Endothelial cell of umbilical vein (primary cell): ENCODE results near the gene MLNR. TPM values are rescaled to one million over a fixed set of nuclear protein-coding genes. Genes with fewer than 3 reads are reported as not detected.

ENCODE experiments used
- BruUV-seq: library from RNA; stranded (reverse); fragments of 400-500 nt; replicated peaks from 2 replicates; lab custom pipeline; 2021; lab: Mats Ljungman, UMichigan
- CTCF ChIA-PET: fragments of 300-600, 350-600 bp; sonication (Branson Sonifier 250); formaldehyde crosslinking; loops from one replicate; lab custom pipeline; 2021; ENCODE audit warnings: antibody characterized with exemption, inconsistent platforms; lab: Charles Lee
- POLR2A ChIA-PET: fragments of 300-600, 350-600 bp; sonication (Branson Sonifier 250); formaldehyde crosslinking; loops from one replicate; lab custom pipeline; 2021; ENCODE audit warnings: antibody characterized with exemption, inconsistent platforms; lab: Charles Lee
- DNase-seq: peaks from one replicate; pipeline ENCODE4 v3.0.0-alpha.2; 2011; ENCODE audit warnings: low read depth, low spot score
- FAIRE-seq: peaks from 2 replicates; lab custom pipeline; 2011; peaks lifted over from hg19 to GRCh38; lab: Jason Lieb, UNC
- H2AFZ ChIP-seq: 2 replicates; pipeline ENCODE4 v1.6.0; 2012; ENCODE audit warnings: low read depth, low read length, control low read depth, inconsistent platforms
- H3K27ac ChIP-seq: 2 replicates; pipeline ENCODE4 v1.5.1; 2011; ENCODE audit warnings: low read depth, mild to moderate bottlenecking, control low read depth, low read length, moderate library complexity; ENCODE audit not compliant: insufficient read depth
- H3K27me3 ChIP-seq, 2 experiments: 2 replicates each; pipeline versions ENCODE4 v1.6.0 to v1.6.1; 2011; ENCODE audit warnings: low read length in 2 of 2, mixed read lengths in 1 of 2; ENCODE audit not compliant: control insufficient read depth in 2 of 2, insufficient read depth in 2 of 2
- H3K36me3 ChIP-seq, 2 experiments: 2 replicates in 1 of 2; 3 replicates in 1 of 2; pipeline ENCODE4 v1.5.1; 2011; ENCODE audit warnings: low read length in 2 of 2, mild to moderate bottlenecking in 1 of 2, moderate library complexity in 1 of 2; ENCODE audit not compliant: control insufficient read depth in 2 of 2, insufficient read depth in 2 of 2; ENCODE audit errors: extremely low read depth in 1 of 2
- H3K4me1 ChIP-seq: 3 replicates; pipeline ENCODE4 v1.5.1; 2011; ENCODE audit warnings: mild to moderate bottlenecking, low read length; ENCODE audit not compliant: control insufficient read depth, insufficient read depth; ENCODE audit errors: extremely low read depth
- H3K4me2 ChIP-seq: 2 replicates; pipeline ENCODE4 v1.6.1; 2011; ENCODE audit warnings: low read length, control low read depth, mixed read lengths; ENCODE audit not compliant: insufficient read depth
- H3K4me3 ChIP-seq, 3 experiments: fragments of 200-600 bp in 1 of 3; sonication (generic), shearing (Covaris generic) in 1 of 3; replicated peaks in 1 of 3; 2 replicates each; pipeline ENCODE4 v1.5.1; 2011 to 2016; ENCODE audit warnings: control low read depth in 3 of 3, low read length in 3 of 3, mild to moderate bottlenecking in 2 of 3, inconsistent platforms in 1 of 3, low read depth in 1 of 3, moderate library complexity in 1 of 3; ENCODE audit not compliant: insufficient read depth in 1 of 3
- H3K79me2 ChIP-seq: 2 replicates; pipeline ENCODE4 v1.6.0; 2012; ENCODE audit warnings: low read length, inconsistent platforms; ENCODE audit not compliant: control insufficient read depth, insufficient read depth
- H3K9ac ChIP-seq: replicated peaks from 2 replicates; pipeline ENCODE3; 2011; ENCODE audit warnings: low read length, control low read depth; ENCODE audit not compliant: insufficient read depth; ENCODE audit errors: extremely low read depth
- H3K9me1 ChIP-seq: replicated peaks from 3 replicates; pipeline ENCODE4 v1.6.0; 2011; ENCODE audit warnings: mild to moderate bottlenecking, low read length; ENCODE audit not compliant: control insufficient read depth, insufficient read depth; ENCODE audit errors: extremely low read depth
- H3K9me3 ChIP-seq: replicated peaks from 2 replicates; pipeline ENCODE4 v1.5.1; 2012; ENCODE audit warnings: low read length, inconsistent platforms; ENCODE audit not compliant: control insufficient read depth, insufficient read depth
- H4K20me1 ChIP-seq: replicated peaks from 2 replicates; pipeline ENCODE3; 2011; ENCODE audit warnings: mild to moderate bottlenecking, low read length; ENCODE audit not compliant: control insufficient read depth, insufficient read depth; ENCODE audit errors: extremely low read depth
- EZH2 ChIP-seq: IDR thresholded peaks from 2 replicates; pipeline ENCODE4 v1.6.1; 2012; ENCODE audit warnings: borderline replicate concordance, low read depth, mild to moderate bottlenecking, moderate library complexity, low read length, inconsistent platforms; ENCODE audit not compliant: severe bottlenecking
- FOS ChIP-seq: IDR thresholded peaks from 2 replicates; pipeline ENCODE4 v1.6.1; 2011; ENCODE audit warnings: mild to moderate bottlenecking, low read length, moderate library complexity, borderline replicate concordance; ENCODE audit not compliant: insufficient read depth
- GATA2 ChIP-seq: IDR thresholded peaks from 2 replicates; pipeline ENCODE4 v1.7.0; 2011; ENCODE audit warnings: low read depth, mild to moderate bottlenecking, moderate library complexity, mixed read lengths, low read length; ENCODE audit not compliant: insufficient read length, insufficient read depth
- JUN ChIP-seq: IDR thresholded peaks from 2 replicates; pipeline ENCODE4 v1.6.1; 2011; ENCODE audit warnings: borderline replicate concordance, low read depth; ENCODE audit not compliant: insufficient read length, insufficient read depth
- MYC ChIP-seq: IDR thresholded peaks from one replicate; pipeline ENCODE4 v1.6.1; 2011; ENCODE audit warnings: mild to moderate bottlenecking, low read depth, low read length
- POLR2A ChIP-seq: IDR thresholded peaks from 2 replicates; pipeline ENCODE4 v1.6.1; 2012; ENCODE audit warnings: low read depth, mild to moderate bottlenecking, control low read depth, low read length
- POLR2AphosphoS5 ChIP-seq: IDR thresholded peaks from 2 replicates; pipeline ENCODE4 v1.6.1; 2012; ENCODE audit warnings: low read depth, mild to moderate bottlenecking, control low read depth, low read length, moderate library complexity; ENCODE audit not compliant: insufficient read depth
- dilution Hi-C: fragments of 300-500 bp; cut with MboI; formaldehyde crosslinking; loops from one replicate; pipeline ENCODE4 v1.15.0; 2019; ENCODE audit warnings: low sequenced_read_pairs; ENCODE audit not compliant: extremely low pct_ligation_motif_present
- intact Hi-C: fragments of 100-400 bp; cut with micrococcal nuclease; formaldehyde crosslinking; loops from one replicate; pipeline ENCODE4 v1.10.0; 2022
- polyA plus RNA-seq, 4 experiments: library from polyadenylated mRNA; depleted of rRNA in 3 of 4; stranded (reverse) in 3 of 4; unstranded in 1 of 4; fragments of >200 nt; gene quantifications; 2 replicates each; pipeline versions ENCODE4 v1.2.1 to v1.2.3, GENCODE V29; 2011 to 2012; ENCODE audit warnings: missing spikeins in 1 of 4
- total RNA-seq: library from RNA; stranded (reverse); gene quantifications from 2 replicates; pipeline ENCODE4 v1.2.3, GENCODE V29; 2021
- TF ChIP-seq, protein P1 (sequence below): IDR thresholded peaks from 2 replicates; pipeline ENCODE4 v1.6.1; 2011; ENCODE audit not compliant: insufficient read depth, insufficient read length
- TF ChIP-seq, protein P2 (sequence below), 2 donors: IDR thresholded peaks; 1 replicate in 1 of 2; 2 replicates in 1 of 2; pipeline ENCODE4 v1.5.1; 2011; ENCODE audit warnings: low read length in 2 of 2, mild to moderate bottlenecking in 2 of 2, moderate library complexity in 2 of 2, control low read depth in 1 of 2, inconsistent platforms in 1 of 2, low read depth in 1 of 2; ENCODE audit not compliant: insufficient read depth in 1 of 2; ENCODE audit errors: extremely low read depth in 1 of 2

Gene MLNR
- total and polyA plus RNA-seq, 2 donors (not counting 3 experiments of a cell fraction or from before 2014, with no cell fraction given) = not detected

DNA sequence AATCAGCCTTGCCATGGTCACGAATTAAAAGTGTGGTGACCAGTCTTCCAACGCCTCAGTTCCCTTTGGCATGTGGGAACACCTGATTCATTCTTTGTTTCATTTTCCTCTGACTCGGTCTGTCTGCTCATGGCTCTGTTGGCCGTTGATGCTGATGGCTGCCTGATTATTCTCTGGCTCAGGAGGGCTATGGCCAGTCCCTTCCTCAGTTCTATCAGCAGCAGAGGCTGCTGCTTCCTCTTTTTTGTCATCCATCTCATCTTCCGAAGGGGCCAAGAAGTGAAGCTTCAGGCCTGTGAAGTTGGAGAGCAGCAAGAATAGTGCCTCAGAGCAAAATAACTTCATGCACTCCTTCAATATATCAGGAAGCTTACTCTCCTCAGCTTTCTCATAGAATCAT lies 9.5 kb upstream of the MLNR start:
- Histone ChIP-seq H3K36me3 (peaks cover 6 to 10% of the 10 kb centered on the region in 2 experiments), H3K4me1 (no peaks in the 10 kb centered on the region), H3K4me3 (no peak overlapping the region), H3K4me2 (no peak overlapping the region), H3K9me3 (no peaks in the 10 kb centered on the region), H3K9ac (no peak overlapping the region), H4K20me1 (no peaks in the 10 kb centered on the region), H2AFZ (no peak overlapping the region), H3K27me3 (no peaks in the 10 kb centered on the region), H3K9me1 (no peaks in the 10 kb centered on the region), H3K79me2 (no peaks in the 10 kb centered on the region), H3K27ac (no peak overlapping the region)
- ChIA-PET CTCF (interaction anchor here (0.8 to 1.9 kb wide), 3 partner anchors 9 to 70 kb away, joined by 3 to 5 read pairs (median 3); no protein-coding TSS in a partner anchor), POLR2A (no interaction called here)
- dilution Hi-C loops (no loop called here), intact Hi-C loops (no loop called here)
- no peak for FAIRE-seq
- no TSS peak for BruUV-seq
- no peak for TF ChIP-seq FOS
- no peak for TF ChIP-seq MYC
- TF ChIP-seq POLR2A = no peak
- TF ChIP-seq, protein P1, sequence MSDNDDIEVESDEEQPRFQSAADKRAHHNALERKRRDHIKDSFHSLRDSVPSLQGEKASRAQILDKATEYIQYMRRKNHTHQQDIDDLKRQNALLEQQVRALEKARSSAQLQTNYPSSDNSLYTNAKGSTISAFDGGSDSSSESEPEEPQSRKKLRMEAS = no peak
- no peak for TF ChIP-seq JUN
- TF ChIP-seq EZH2 = no peak
- no peak for TF ChIP-seq GATA2
- no peak for DNase-seq

DNA sequence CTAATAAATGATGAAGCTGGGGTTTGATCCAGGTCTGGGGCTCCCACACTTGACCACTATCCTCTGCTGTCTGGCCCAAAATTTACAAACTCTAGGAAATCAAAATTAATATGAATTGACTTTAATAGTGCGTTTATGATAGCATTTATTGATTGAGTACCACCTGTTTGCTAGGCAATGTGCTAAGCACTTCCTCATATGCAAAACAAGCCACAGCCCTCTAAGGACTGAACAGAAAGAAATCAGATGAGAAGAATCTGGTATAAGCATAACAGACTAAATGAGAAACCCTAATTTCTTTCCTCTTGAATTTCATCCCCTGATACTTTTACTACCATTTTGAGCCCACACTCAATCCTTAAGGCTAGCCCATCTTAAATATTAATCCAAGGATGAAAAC lies 6.6 kb upstream of the MLNR start:
- Histone ChIP-seq H3K27ac (no peak overlapping the region), H2AFZ (no peak overlapping the region), H3K4me3 (no peak overlapping the region), H4K20me1 (no peaks in the 10 kb centered on the region), H3K79me2 (no peaks in the 10 kb centered on the region), H3K4me1 (no peaks in the 10 kb centered on the region), H3K4me2 (no peak overlapping the region), H3K9ac (no peak overlapping the region), H3K9me1 (no peaks in the 10 kb centered on the region), H3K27me3 (peaks cover 14 to 15% of the 10 kb centered on the region in 2 experiments), H3K36me3 (peaks cover 2 to 3% of the 10 kb centered on the region in 2 experiments), H3K9me3 (no peaks in the 10 kb centered on the region)
- ChIA-PET POLR2A (no interaction called here), CTCF (no interaction called here)
- no peak for DNase-seq
- intact Hi-C loops = no loop called here
- dilution Hi-C loops = no loop called here
- TF ChIP-seq MYC (no peak), GATA2 (no peak), FOS (no peak), POLR2A (no peak), EZH2 (no peak), JUN (no peak), POLR2AphosphoS5 (no peak)
- TF ChIP-seq, protein P2, sequence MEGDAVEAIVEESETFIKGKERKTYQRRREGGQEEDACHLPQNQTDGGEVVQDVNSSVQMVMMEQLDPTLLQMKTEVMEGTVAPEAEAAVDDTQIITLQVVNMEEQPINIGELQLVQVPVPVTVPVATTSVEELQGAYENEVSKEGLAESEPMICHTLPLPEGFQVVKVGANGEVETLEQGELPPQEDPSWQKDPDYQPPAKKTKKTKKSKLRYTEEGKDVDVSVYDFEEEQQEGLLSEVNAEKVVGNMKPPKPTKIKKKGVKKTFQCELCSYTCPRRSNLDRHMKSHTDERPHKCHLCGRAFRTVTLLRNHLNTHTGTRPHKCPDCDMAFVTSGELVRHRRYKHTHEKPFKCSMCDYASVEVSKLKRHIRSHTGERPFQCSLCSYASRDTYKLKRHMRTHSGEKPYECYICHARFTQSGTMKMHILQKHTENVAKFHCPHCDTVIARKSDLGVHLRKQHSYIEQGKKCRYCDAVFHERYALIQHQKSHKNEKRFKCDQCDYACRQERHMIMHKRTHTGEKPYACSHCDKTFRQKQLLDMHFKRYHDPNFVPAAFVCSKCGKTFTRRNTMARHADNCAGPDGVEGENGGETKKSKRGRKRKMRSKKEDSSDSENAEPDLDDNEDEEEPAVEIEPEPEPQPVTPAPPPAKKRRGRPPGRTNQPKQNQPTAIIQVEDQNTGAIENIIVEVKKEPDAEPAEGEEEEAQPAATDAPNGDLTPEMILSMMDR (IDR thresholded peaks at IDR 0.05; ENCODE audit: extremely low read depth in 1 of 2, insufficient read depth in 1 of 2, low read depth in 1 of 2, low read length in 2 of 2) = no peak
- TF ChIP-seq, protein P1 = no peak
- FAIRE-seq = no peak
- BruUV-seq = no TSS peak
